HEK293 (cell line): ENCODE measurements around the gene RRP1.

Experiments used
- CTCF ChIA-PET: fragments of 350-600 bp; formaldehyde crosslinking; extraction: SDS; loops from one replicate; lab custom pipeline; 2021; ENCODE audit warnings: antibody characterized with exemption; lab: Yijun Ruan, JAX
- POLR2A ChIA-PET: fragments of 300-600 bp; formaldehyde crosslinking; extraction: SDS; loops from one replicate; lab custom pipeline; 2020; ENCODE audit warnings: antibody characterized with exemption, inconsistent platforms; lab: Yijun Ruan, JAX
- H3K27ac ChIP-seq: fragments of 200-500 bp; sonication (Bioruptor generic); 2 replicates; pipeline ENCODE4 v1.5.1; 2014; ENCODE audit warnings: low read depth, low read length, control low read depth, inconsistent platforms; ENCODE audit errors: extremely low read depth
- H3K36me3 ChIP-seq, 2 experiments: fragments of 200-500 bp in 1 of 2; sonication (Bioruptor generic) in 1 of 2; 1 replicate in 1 of 2; 2 replicates in 1 of 2; pipeline ENCODE4 v1.5.1; 2014 to 2017; ENCODE audit warnings: inconsistent platforms in 2 of 2, low read length in 2 of 2; ENCODE audit not compliant: control insufficient read depth in 2 of 2, insufficient read depth in 1 of 2
- H3K4me1 ChIP-seq: fragments of 200-500 bp; sonication (Bioruptor generic); 2 replicates; pipeline ENCODE4 v1.5.1; 2014; ENCODE audit warnings: mild to moderate bottlenecking, low read length, inconsistent platforms; ENCODE audit not compliant: control insufficient read depth, insufficient read depth
- H3K4me3 ChIP-seq: 2 replicates; pipeline ENCODE4 v1.5.1; 2011; ENCODE audit warnings: low read depth, mild to moderate bottlenecking, control low read depth, low read length, moderate library complexity
- H3K9me3 ChIP-seq: fragments of 200-500 bp; sonication (Bioruptor generic); 2 replicates; pipeline ENCODE4 v1.5.1; 2014; ENCODE audit warnings: low read depth, low read length, inconsistent platforms; ENCODE audit not compliant: control insufficient read depth, insufficient read depth
- FEZF1 ChIP-seq: fragments of 450-650 bp; formaldehyde crosslinking; IDR thresholded peaks from 2 replicates; pipeline ENCODE4 v1.5.1; 2016; ENCODE audit warnings: missing biosample characterization, missing genetic modification characterization
- GLIS1 ChIP-seq: fragments of 450-650 bp; formaldehyde crosslinking; IDR thresholded peaks from 2 replicates; pipeline ENCODE4 v1.5.1; 2016; ENCODE audit warnings: missing biosample characterization, missing genetic modification characterization
- IKZF3 ChIP-seq: fragments of 450-650 bp; IDR thresholded peaks from 2 replicates; pipeline ENCODE4 v1.5.0; 2018; ENCODE audit warnings: missing biosample characterization, mild to moderate bottlenecking, missing genetic modification characterization, moderate library complexity
- PATZ1 ChIP-seq: fragments of 450-650 bp; formaldehyde crosslinking; IDR thresholded peaks from 2 replicates; pipeline ENCODE4 v1.5.1; 2016; ENCODE audit warnings: missing biosample characterization, missing genetic modification characterization
- PRDM2 ChIP-seq: fragments of 450-650 bp; formaldehyde crosslinking; IDR thresholded peaks from 2 replicates; pipeline ENCODE4 v1.5.1; 2016; ENCODE audit warnings: missing biosample characterization, missing genetic modification characterization, borderline replicate concordance
- PRDM4 ChIP-seq: fragments of 450-650 bp; formaldehyde crosslinking; IDR thresholded peaks from 2 replicates; pipeline ENCODE4 v1.5.1; 2017; ENCODE audit warnings: missing biosample characterization, missing genetic modification characterization
- ZBTB7A ChIP-seq: fragments of 450-650 bp; formaldehyde crosslinking; IDR thresholded peaks from 2 replicates; pipeline ENCODE4 v1.5.1; 2016; ENCODE audit warnings: low read depth, missing biosample characterization, missing genetic modification characterization
- ZNF121 ChIP-seq: fragments of 450-650 bp; formaldehyde crosslinking; IDR thresholded peaks from 2 replicates; pipeline ENCODE4 v1.5.1; 2016; ENCODE audit warnings: missing biosample characterization, missing genetic modification characterization
- ZNF138 ChIP-seq: fragments of 450-650 bp; formaldehyde crosslinking; IDR thresholded peaks from 2 replicates; pipeline ENCODE4 v1.5.1; 2016; ENCODE audit warnings: missing biosample characterization, missing genetic modification characterization, borderline replicate concordance
- ZNF19 ChIP-seq: fragments of 450-650 bp; formaldehyde crosslinking; IDR thresholded peaks from 2 replicates; pipeline ENCODE4; 2016; ENCODE audit warnings: missing biosample characterization, missing genetic modification characterization, low read depth
- ZNF266 ChIP-seq: fragments of 450-650 bp; formaldehyde crosslinking; IDR thresholded peaks from 2 replicates; pipeline ENCODE4 v1.5.1; 2016; ENCODE audit warnings: missing biosample characterization, missing genetic modification characterization, low read depth
- ZNF292 ChIP-seq: fragments of 450-650 bp; formaldehyde crosslinking; IDR thresholded peaks from 2 replicates; pipeline ENCODE4 v1.5.1; 2016; ENCODE audit warnings: low read depth, missing biosample characterization, missing genetic modification characterization, borderline replicate concordance
- ZNF350 ChIP-seq: fragments of 450-650 bp; formaldehyde crosslinking; IDR thresholded peaks from 2 replicates; pipeline ENCODE4 v1.5.0; 2017; ENCODE audit warnings: missing biosample characterization, mild to moderate bottlenecking, missing genetic modification characterization
- ZNF391 ChIP-seq: fragments of 450-650 bp; formaldehyde crosslinking; IDR thresholded peaks from 2 replicates; pipeline ENCODE4 v1.5.1; 2016; ENCODE audit warnings: low read depth, missing biosample characterization, missing genetic modification characterization, borderline replicate concordance
- ZNF48 ChIP-seq: fragments of 450-650 bp; formaldehyde crosslinking; IDR thresholded peaks from 2 replicates; pipeline ENCODE4 v1.5.1; 2016; ENCODE audit warnings: missing biosample characterization, missing genetic modification characterization
- ZNF624 ChIP-seq: fragments of 450-650 bp; formaldehyde crosslinking; IDR thresholded peaks from 2 replicates; pipeline ENCODE4 v1.5.1; 2017; ENCODE audit warnings: missing biosample characterization, missing genetic modification characterization
- ZNF707 ChIP-seq: fragments of 450-650 bp; formaldehyde crosslinking; IDR thresholded peaks from 2 replicates; pipeline ENCODE4 v1.5.1; 2016; ENCODE audit warnings: missing biosample characterization, missing genetic modification characterization
- ZSCAN30 ChIP-seq: fragments of 450-650 bp; IDR thresholded peaks from 2 replicates; pipeline ENCODE4 v1.5.1; 2018; ENCODE audit warnings: missing biosample characterization, mild to moderate bottlenecking, missing genetic modification characterization, moderate library complexity
- ZSCAN4 ChIP-seq: fragments of 450-650 bp; formaldehyde crosslinking; IDR thresholded peaks from 2 replicates; pipeline ENCODE4 v1.5.1; 2017; ENCODE audit warnings: missing biosample characterization, missing genetic modification characterization

RRP1 gene

GRCh38 chr21:43846430-43846829, 57.1 kb downstream of the RRP1 start:
- no peaks in the 10 kb centered on the region for H3K9me3 ChIP-seq
- POLR2A ChIA-PET: no interaction called here
- no peak for TF ChIP-seq ZNF391 (tag by site-specific recombination)
- TF ChIP-seq ZNF121 (tag by site-specific recombination): 0 out of 2 replicates have a peak, but pooled peaks have one; percentile 43
- H3K36me3 ChIP-seq: no peaks in the 10 kb centered on the region
- no peaks in the 10 kb centered on the region for H3K4me1 ChIP-seq
- no peak overlapping the region for H3K4me3 ChIP-seq
- CTCF ChIA-PET: interaction anchor here (1.2 kb wide), 1 partner anchor 113 kb away, joined by 3 read pairs; no protein-coding TSS in a partner anchor
- H3K27ac ChIP-seq: no peak overlapping the region

GRCh38 chr21:43847301-43847700, 57.9 kb downstream of the RRP1 start:
- POLR2A ChIA-PET: no interaction called here
- Histone ChIP-seq H3K9me3 (no peaks in the 10 kb centered on the region), H3K4me1 (no peaks in the 10 kb centered on the region), H3K36me3 (no peaks in the 10 kb centered on the region), H3K4me3 (no peak overlapping the region), H3K27ac (no peak overlapping the region)
- CTCF ChIA-PET: no interaction called here
- no peak for TF ChIP-seq ZNF350 (tag by site-specific recombination)
- TF ChIP-seq ZNF48: no peak
- no peak for TF ChIP-seq ZSCAN4 (tag by site-specific recombination)
- TF ChIP-seq PRDM4 (tag by site-specific recombination): no peak

GRCh38 chr21:43848771-43849170, 59.4 kb downstream of the RRP1 start:
- H3K4me1 ChIP-seq: no peaks in the 10 kb centered on the region
- H3K4me3 ChIP-seq: no peak overlapping the region
- no peak overlapping the region for H3K27ac ChIP-seq
- no peaks in the 10 kb centered on the region for H3K36me3 ChIP-seq
- ChIA-PET POLR2A (no interaction called here), CTCF (interaction anchor here (0.7 to 1.3 kb wide), 3 partner anchors 24 to 91 kb away, joined by 3 to 4 read pairs (median 3); no protein-coding TSS in a partner anchor)
- H3K9me3 ChIP-seq: no peaks in the 10 kb centered on the region
- TF ChIP-seq PRDM2 (tag by site-specific recombination): no peak
- no peak for TF ChIP-seq ZNF292 (tag by site-specific recombination)
- no peak for TF ChIP-seq ZNF19 (tag by site-specific recombination)
- TF ChIP-seq ZNF266 (tag by site-specific recombination): no peak
- no peak for TF ChIP-seq ZNF707
- TF ChIP-seq ZSCAN30 (tag by site-specific recombination): no peak
- no peak for TF ChIP-seq ZBTB7A (tag by site-specific recombination)
- TF ChIP-seq PATZ1 (tag by site-specific recombination): no peak
- no peak for TF ChIP-seq ZNF138 (tag by site-specific recombination)
- no peak for TF ChIP-seq GLIS1 (tag by site-specific recombination)
- no peak for TF ChIP-seq ZNF624 (tag by site-specific recombination)
- TF ChIP-seq FEZF1 (tag by site-specific recombination): no peak
- TF ChIP-seq IKZF3 (tag by site-specific recombination): no peak
